HG03066 (cell line): ENCODE measurements around the gene LACTBL1.
"Not testable (repeated sequence)": the region's sequence is repeated elsewhere in the genome, so short reads cannot be mapped to it uniquely, and the experiment has no call there.

Experiments used
- ATAC-seq: cut with Tn5 transposase; IDR thresholded peaks from one replicate; pipeline ENCODE4 v1.9.1; 2021; ENCODE audit warnings: low read depth; ENCODE audit not compliant: unreplicated experiment

Gene LACTBL1, protein sequence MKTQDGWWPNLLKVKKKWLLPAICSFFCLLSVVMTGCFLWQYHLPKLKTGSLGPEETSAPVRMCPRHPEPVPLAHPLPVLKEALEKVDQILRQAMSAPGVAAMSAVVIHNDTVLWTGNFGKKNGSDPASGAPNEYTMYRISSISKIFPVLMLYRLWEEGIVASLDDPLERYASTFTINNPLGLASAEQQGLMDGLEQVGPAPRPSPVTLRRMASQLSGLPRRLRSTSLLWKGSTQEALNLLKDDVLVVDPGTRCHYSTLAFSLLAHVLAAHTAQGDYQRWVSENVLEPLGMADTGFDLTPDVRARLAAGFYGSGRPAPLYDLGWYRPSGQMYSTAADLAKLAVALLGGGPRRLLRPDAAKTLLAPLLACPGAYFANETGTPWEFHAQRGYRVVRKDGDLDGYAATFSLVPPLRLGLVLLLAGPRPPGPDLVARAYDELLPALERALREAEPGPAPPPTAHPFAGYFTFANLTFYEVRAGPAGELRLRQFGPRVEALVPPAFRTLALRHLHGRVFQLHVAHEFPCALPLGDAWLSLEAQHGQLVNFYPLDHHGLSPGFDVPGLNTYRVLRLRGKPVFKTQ

DNA sequence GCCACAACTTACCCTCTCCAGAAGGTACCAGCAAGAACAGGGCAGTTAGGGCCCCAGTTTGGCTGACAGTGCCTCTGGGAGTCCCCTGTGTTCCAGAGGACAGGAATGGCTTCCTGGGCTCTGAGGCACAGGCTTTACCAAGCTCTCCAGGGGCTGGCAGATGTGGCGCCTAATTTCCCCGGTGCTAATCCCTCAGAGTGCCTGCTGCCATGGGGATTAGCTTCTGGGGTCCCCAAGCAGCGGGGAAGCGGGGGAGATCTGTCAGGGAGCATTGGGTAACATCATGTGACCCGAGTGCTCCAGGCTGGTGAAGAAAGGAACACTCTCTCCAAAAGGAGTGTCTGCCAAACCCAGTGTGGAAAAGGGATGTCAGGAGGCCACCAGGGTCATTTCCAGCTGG lies at the start of gene LACTBL1:
Gene LACTBL1 (minus strand): TSS at position 107 of the 400 bp plus-strand sequence. CDS start 550 bp downstream, outside the sequence.
- ATAC-seq: no peak

DNA sequence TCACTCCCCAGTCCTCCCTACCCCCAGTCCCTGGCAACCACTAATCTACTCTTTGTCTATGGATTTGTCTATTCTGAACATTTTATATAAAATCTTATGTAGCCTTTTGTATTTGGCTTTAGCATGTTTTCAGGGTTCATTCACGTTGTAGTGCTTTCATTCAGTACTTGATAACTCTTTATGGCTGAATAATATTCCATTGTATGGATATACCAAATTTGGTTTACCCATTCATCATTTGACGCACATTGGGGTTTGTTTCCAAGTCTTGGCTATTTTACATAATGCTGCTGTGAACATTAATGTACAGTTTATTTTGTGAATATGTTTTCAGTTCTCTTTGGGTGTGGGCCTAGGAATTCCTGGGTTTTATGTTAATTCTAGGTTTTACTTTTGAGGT lies 49.2 kb upstream of the LACTBL1 start:
- ATAC-seq: no peak

DNA sequence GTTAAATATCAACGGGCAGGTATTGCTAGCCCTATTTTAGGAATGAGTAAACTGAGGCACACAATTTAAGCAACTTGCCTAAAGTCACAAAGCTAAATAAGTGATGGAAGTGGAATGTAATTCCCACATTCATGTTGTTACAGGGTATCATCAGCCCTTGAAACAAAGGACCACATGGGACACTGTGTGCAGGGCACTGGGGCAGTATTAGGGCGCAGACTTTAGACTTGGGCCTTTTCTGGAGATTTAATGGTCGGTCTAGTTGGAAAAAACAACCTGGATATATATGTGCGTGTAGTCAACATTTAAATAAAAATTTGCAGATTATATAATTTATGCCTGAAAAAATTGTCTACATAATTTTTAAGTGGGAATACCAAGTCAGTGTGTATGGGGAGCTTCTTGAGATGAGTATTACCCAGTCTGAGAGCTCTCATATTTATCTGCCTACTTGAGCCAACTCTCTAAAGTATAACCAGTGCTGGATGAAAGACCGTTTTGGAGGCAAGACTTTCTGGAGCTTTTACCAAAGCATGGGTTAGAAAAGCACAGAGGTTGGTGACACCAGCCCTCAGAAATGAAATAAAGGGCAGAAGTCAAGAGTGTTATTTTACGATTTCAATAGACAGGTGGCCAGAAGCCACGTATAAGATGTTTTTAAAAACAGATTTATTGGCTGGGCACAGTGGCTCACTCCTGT lies 48.2 kb upstream of the LACTBL1 start:
- ATAC-seq: no peak

DNA sequence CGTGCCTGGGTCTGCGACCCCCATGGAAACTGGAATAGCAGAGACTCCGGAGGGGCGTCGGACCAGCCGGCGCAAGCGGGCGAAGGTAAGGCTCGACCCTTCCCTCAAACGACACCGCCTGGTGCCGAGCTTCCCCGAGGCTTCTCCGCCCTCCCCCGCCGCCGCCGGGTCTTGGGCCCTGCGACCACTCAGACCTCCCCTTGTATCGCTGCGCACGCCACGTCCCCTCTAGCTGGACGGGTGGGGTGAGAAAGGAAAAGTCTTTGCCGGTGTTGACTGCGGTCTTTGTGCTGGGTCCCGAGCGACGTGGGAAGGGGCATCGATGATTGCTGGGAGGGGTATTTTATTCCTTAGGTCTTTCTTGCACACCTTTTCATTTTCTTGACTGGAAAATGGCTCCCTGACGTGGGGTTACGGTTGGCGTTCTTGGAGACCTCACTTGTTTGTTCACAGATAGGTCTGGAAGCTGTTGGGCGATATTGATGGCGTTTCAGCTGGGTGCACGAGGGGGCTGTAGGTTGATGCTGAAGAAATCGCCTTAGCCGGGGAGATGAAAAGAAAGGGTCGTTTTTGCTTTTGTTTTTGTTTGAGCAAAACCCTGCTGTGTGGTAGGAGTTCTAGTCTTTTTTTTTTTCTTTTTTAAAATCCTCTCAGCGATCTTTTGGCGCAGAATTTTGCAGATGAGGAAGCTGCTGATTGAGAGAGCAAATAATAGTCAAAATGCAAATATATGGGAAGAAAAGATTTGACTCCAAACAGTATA lies 47.4 kb upstream of the LACTBL1 start:
- peak; percentile 9 for ATAC-seq

DNA sequence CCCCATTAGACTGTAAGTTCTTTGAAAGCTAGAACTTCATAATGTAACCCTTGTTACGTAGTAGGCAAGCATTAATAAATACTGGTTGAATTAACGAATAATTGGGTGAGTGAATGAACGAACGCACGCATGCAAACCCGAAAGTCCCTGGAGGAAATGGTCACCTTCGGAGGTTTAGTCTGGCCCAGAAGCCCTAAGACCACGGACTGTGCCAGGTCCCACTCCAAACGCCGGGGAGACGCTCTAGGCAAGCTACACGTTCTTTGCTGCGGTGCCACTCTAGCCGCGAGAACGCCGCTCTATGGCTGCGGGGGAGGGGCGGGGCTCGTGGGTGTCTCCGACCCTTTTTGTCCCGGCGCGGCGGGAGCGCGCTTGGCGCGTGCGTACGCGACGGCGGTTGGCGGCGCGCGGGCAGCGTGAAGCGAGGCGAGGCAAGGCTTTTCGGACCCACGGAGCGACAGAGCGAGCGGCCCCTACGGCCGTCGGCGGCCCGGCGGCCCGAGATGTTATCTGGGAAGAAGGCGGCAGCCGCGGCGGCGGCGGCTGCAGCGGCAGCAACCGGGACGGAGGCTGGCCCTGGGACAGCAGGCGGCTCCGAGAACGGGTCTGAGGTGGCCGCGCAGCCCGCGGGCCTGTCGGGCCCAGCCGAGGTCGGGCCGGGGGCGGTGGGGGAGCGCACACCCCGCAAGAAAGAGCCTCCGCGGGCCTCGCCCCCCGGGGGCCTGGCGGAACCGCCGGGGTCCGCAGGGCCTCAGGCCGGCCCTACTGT lies 46.6 kb upstream of the LACTBL1 start, which contains the start of gene KDM1A:
Gene KDM1A (plus strand): TSS at position 375 of the 769 bp plus-strand sequence. CDS start 129 bp downstream, at position 504.
- ATAC-seq: peak; percentile 95

DNA sequence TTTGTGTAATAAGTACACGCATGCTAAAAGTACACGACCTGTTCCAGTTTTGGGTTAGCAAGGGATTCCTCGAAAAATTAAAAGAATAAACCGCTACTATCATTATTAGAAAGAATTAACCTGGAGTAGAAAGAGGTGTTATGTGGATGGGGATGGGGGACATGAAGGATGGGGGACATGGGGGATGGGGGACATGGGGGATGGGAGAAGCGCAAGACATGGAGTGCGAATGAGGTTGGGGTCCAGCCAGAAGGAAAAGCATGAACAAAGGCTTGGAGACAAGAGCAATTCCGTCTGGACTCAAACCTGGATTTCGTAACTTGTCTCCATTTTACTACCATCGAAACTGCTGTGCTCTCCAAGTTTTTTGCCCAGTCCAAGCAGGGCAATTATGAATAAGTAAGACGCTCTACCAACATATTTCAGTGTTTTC lies 46.0 kb upstream of the LACTBL1 start:
- ATAC-seq: no peak

DNA sequence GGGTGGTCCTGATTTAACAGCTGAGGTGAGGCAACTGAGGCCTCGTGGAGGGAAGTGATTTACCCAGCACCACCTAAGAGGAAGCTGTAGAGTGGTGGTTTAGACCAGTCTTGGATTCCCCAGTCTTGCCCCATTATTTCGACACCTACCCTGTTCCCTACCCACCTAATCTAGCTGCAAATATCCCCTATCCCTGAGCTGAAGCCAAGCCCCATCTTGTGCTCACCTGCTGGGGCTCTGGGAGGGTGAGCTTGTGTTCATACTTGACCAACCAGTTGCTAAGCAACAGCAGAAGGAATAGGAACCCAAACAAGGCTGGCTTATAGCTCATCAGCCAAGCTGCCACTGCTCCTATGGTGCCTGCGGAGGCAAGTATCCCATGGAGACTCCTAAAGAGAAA lies 41.0 kb upstream of the LACTBL1 start:
- ATAC-seq: no peak

DNA sequence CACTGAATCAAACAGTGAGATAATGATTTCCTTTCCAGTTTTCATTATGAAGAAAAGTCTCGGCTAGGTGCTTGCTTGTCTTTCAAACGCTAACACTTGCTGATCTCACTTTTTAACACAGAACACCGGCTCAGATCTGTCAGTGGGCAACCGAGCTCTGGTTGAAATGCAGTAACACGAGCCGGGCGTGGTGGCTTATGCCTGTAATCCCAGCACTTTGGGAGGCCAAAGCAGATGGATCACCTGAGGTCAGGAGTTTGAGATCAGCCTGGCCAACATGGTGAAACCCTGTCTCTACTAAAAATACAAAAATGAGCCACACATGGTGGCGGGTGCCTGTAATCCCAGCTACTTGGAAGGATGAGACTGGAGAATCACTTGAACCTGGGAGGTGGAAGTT lies 37.4 kb upstream of the LACTBL1 start:
- ATAC-seq: not testable (repeated sequence)

DNA sequence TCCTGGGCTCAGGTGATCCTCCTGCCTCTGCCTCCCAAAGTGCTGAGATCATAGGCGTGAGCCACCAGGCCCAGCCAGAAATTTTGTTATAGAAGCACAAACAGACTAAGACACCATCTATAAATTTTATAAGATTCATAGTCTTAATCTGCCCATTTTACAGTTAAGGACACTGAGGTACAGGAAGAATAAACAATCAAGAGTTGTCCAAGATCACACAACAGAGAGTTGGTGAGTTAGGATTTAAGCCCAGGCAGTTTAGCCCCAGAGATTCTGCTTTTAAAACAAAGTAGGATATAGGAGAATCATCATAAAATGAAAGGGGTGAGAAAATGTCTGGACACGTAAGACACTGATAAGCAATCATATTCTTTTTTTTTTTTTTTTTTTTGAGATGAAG lies 36.2 kb upstream of the LACTBL1 start:
- ATAC-seq: no peak

DNA sequence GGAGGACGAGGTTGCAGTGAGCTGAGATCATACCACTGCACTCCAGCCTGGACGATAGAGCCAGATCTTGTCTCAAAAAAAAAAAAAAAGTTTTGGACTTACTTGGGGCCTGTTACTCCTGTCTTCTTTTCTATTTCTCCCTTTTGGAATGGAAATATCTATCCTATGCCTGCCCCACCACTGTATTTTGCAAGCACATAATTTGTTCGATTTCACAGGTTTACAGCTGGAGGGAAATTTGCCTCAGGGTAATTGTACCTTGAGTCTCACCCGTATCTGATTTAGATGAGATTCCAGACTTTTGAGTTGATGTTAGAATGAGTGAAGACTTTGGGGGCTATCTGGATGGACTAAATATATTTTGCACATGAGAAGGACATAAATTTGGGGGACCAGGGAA lies 34.4 kb upstream of the LACTBL1 start:
- ATAC-seq: no peak

DNA sequence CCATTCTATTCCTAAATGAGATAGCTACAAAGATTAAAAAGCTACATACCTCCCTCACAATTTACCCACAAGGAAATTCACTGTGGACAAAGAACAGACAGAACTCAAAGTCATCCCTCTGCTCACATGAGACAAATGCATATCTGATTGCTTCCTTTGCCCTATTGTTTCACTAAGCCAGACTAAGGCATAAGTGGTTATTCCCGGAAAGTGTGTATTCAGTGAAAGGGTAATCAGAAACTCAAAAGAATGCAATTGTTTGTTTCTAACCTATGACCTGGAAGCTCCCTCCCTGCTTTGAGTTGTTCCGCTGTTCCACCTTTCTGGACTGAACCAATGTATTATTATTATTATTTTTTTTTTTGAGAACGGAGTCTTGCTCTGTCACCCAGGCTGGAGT lies 32.1 kb upstream of the LACTBL1 start:
- ATAC-seq: not testable (repeated sequence)

DNA sequence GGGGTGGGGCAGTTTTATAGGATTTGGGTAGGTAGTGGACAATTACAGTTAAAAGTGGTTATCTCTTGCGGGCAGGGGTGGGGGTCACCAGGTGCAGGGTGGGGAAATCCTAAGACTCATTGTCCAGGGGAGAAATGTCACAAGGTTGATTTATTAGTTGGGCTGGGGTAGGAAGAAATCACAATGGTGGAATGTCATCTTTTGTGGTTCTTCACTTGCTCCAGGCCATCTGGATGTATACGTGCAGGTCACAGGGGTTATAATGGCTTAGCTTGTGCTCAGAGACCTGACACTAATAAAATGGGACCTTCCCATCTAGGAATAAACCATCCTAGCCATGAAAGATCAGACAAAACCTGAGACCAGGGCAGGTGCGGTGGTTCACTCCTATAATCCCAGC lies 31.4 kb upstream of the LACTBL1 start:
- ATAC-seq: no peak

DNA sequence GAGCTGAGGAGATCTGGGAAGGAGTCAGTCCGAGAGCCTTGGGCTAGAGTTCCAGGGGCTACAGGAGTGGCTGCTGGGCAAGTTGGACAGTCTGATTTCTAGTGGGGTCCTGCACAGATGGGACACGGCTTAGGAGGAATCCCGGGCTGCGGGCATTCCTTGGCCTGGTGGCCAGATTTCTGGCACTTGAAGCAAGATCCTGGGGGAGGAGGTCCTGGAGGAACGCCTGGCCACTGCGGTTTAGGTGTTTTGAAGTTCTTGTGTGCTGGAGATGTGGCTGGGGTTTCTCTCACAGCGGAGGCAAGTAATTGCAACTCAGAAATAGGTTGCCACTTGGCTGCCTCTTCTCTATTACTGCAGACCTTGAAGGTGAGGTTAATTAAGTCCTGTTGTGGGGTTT lies 29.6 kb upstream of the LACTBL1 start:
- not testable (repeated sequence) for ATAC-seq

DNA sequence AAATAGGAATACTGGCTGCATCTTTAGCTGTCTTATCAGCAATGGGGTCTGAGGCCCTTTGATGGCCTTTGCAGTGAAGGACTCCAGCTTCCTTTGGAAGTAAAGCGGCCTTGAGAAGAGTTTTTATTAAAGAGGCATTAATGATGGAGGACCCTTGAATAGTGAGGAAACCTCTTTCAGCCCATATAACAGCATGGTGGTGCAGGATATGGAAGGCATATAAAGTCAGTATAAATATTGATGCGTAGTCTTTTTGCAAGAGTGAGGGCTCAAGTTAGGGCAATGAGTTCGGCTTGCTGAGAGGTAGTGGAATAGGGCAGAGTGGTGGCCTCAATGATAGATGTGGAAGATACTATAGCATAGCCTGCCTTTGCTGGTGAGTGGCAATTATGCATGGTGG lies 27.5 kb upstream of the LACTBL1 start:
- not testable (repeated sequence) for ATAC-seq

DNA sequence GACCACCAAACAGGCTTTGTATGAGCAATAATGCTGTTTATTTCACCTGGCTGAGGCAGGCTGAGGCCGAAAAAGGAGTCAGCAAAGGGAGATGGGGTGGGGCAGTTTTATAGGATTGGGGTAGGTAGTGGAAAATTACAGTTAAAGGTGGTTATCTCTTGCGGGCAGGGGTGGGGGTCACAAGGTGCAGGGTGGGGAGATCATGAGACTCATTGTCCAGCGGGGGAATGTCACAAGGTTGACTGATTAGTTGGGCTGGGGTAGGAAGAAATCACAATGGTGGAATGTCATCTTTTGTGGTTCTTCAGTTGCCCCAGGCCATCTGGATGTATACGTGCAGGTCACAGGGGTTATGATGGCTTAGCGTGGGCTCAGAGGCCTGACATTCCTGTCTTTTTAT lies 24.9 kb upstream of the LACTBL1 start:
- not testable (repeated sequence) for ATAC-seq

DNA sequence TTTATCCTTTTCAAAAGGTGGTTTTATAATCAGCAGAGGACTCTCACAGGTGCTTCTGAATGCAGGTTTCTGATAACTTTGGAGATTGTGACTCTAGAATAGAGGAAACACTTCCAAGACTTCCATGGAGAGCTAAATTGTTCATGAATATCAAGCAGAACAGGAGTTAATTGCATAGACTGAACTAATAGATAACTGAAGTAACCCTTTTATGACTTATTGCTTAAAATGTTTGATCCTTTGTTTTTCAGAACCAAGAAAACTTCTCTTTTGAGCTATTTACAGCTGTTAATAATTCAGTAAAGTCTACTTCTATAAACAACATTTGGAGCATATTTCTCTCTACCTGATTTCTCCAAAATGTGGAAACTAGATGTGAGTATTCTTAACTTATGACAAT lies 23.1 kb upstream of the LACTBL1 start:
- ATAC-seq: no peak

DNA sequence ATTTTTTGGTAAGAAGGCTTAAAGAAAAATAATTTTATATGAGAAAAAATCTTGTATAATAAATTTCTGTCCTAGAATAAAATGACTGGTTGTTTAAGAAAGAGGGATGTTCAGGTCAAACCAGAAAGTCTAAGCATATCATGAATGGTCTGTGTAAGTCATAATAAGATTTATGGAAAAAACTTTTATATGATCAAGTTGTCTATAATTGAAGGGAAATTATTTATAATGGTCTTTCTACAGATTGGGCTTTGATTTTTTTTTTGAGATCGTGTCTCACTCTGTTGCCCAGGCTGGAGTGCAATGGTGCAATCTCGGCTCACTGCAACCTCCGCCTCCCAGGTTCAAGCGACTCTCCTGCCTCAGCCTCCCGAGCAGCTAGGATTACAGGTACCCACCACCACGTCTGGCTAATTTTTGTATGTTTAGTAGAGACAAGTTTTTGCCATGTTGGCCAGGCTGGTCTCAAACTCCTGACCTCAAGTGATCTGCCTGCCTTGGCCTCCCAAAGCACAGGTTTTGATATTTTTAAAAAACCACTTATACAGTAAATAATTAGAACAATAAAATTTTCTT lies 20.6 kb upstream of the LACTBL1 start:
- ATAC-seq: not testable (repeated sequence)

DNA sequence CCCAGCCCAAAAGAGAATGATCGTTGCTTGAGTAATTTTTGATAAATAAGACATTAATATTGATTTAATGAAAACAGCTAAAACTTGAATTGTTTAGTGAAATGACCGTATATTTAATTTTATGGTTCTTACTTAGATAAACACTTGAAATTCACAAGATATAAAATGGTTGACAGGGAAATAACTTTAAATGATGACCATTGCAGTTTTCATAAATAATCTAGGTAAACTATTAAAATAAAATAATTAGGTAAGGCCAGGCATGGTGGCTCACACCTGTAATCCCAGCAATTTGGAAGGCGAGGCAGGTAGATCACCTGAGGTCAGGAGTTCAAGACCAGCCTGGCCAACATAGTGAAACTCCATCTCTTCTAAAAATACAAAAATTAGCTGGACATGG lies 19.7 kb upstream of the LACTBL1 start:
- not testable (repeated sequence) for ATAC-seq

DNA sequence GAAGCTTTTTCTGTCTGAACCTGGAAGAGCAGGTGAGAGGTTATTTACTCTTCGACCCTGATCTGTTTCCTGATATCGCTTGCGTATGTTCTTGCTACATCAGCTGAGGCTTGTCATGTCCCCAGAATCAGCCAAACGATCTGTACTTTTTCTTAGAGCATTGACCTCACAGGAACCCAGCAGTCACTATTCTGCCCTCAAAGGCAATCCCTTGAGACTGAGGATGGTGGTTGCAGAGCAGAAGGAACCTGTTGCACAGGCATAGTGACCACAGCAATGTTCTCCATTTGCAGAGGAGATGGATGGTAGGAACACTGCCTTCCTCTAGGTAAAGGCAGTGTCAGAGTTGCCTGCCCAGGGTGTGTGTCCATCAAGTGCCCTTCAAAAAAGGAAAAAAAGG lies 11.3 kb upstream of the LACTBL1 start:
- no peak for ATAC-seq

DNA sequence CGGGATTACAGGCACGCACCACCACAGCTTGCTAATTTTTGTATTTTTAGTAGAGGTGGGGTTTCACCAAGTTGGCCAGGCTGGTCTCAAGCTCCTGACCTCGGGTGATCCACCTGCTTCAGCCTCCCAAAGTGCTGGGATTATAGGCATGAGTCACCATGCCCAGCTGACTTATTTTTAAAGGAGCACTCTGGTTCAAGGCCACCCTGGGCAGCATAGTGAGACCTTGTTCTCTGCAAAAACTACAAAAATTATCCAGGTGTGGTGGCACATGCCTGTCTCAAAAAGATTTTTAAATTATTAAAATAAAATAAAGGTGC lies 7.8 kb upstream of the LACTBL1 start:
- ATAC-seq: not testable (repeated sequence)
